ENCODE measurements around the gene ASPDH. TPM values are rescaled to one million over a fixed set of nuclear protein-coding genes. Genes with fewer than 3 reads are reported as not detected.

Gene ASPDH
- polyA plus RNA-seq, 2 of the 4 experiments (the other 2 are of a cell fraction): not detected

DNA sequence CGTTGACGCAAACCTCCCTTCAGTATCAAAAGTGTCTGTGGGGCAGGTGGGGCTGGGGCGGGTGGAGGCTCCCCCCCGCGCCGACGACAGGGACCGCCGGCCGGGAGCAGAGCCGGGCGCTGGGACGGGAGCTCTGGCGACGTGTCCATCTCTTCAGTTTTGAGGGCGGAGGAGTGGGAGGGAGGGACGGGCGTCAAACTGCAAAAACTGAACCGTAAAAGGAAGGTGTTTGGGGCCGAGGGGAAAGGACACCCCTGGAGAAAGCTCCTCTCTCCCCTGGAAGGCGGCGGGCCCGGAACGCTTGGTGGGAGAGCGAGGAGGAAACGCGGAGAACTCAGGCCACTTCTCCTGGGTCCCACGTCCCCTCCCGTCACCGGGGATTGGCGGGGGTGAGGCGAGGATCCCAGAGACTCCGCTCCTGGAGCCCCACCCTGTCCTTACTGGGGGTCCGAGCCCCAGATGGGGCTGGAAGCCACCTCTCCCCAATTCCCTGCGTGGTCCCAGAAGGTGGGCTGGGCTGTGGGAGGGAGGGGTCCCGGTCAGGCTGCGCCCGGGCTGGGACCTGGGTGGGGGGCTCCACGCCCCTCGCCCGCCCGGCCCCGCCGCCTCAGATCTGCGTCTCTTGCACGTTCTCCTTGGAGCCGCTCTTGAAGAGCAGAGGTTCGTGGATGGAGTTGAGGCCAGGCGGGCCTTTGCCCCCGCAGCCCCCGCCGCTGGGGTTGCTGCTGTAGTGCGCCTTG, 3.4 kb upstream of the ASPDH start:
- POLR2A ChIA-PET: no interaction called here
- Histone ChIP-seq H3K4me3 (peak overlapping the region; percentile 13; the same call in 1 of the 3 replicates), H3K4me2 (peak overlapping the region; percentile 80), H3K4me1 (peaks cover 10% of the 10 kb centered on the region; the same call in 1 of the 3 replicates), H3K27ac (peak overlapping the region; percentile 5 to 59; a peak in 3 of 6 replicates), H3K9me3 (no peaks in the 10 kb centered on the region; the same call in 2 of the 3 replicates)
- ATAC-seq (peak in 1 of 2 experiments; percentile 7; a peak in 3 of 6 replicates), DNase-seq (ENCODE audit: low read depth in 1 of 2, low spot score in 1 of 2) (peak in 1 of 2 experiments; percentile 47), FAIRE-seq (no peak)
- CTCF ChIA-PET: interaction anchor here (0.8 to 5.6 kb wide), 3 partner anchors 12 to 39 kb away, joined by 3 to 38 read pairs (median 12); no protein-coding TSS in a partner anchor
- TF ChIP-seq NPAS2 (CRISPR knock-in tag; IDR thresholded peaks at IDR 0.05; ENCODE audit: borderline replicate concordance) (no peak), HES2 (IDR thresholded peaks at IDR 0.05) (no peak), CHD2 (IDR thresholded peaks at IDR 0.05; ENCODE audit: low read length, partially characterized antibody) (no peak), CHD4 (IDR thresholded peaks at IDR 0.05; ENCODE audit: borderline replicate concordance) (no peak), PHF8 (IDR thresholded peaks at IDR 0.05; ENCODE audit: borderline replicate concordance, low read depth) (no peak), HOXA7 (CRISPR knock-in tag; IDR thresholded peaks at IDR 0.05) (no peak), ZNF302 (CRISPR knock-in tag; IDR thresholded peaks at IDR 0.05) (no peak), EHMT2 (IDR thresholded peaks at IDR 0.05; ENCODE audit: low read depth) (no peak), CBX2 (IDR thresholded peaks at IDR 0.05; ENCODE audit: borderline replicate concordance, low read depth) (no peak), CTCF (IDR thresholded peaks at IDR 0.05) (no peak), RCOR1 (IDR thresholded peaks at IDR 0.05; ENCODE audit: low read depth, low read length) (no peak), BHLHE40 (IDR thresholded peaks at IDR 0.05; ENCODE audit: low read depth, low read length) (no peak), PBX3 (IDR thresholded peaks at IDR 0.05) (no peak), RARB (CRISPR knock-in tag; IDR thresholded peaks at IDR 0.05) (no peak), RFX5 (IDR thresholded peaks at IDR 0.05) (no peak), KDM1A (IDR thresholded peaks at IDR 0.05; ENCODE audit: low read depth) (no peak)
- TF ChIP-seq, protein P1, sequence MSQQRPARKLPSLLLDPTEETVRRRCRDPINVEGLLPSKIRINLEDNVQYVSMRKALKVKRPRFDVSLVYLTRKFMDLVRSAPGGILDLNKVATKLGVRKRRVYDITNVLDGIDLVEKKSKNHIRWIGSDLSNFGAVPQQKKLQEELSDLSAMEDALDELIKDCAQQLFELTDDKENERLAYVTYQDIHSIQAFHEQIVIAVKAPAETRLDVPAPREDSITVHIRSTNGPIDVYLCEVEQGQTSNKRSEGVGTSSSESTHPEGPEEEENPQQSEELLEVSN (IDR thresholded peaks at IDR 0.05; ENCODE audit: borderline replicate concordance, low read depth): no peak
- WGBS (ENCODE audit: missing lambda C conversion rate): 39% methylated on average over 49 of the region's 53 CpGs

DNA sequence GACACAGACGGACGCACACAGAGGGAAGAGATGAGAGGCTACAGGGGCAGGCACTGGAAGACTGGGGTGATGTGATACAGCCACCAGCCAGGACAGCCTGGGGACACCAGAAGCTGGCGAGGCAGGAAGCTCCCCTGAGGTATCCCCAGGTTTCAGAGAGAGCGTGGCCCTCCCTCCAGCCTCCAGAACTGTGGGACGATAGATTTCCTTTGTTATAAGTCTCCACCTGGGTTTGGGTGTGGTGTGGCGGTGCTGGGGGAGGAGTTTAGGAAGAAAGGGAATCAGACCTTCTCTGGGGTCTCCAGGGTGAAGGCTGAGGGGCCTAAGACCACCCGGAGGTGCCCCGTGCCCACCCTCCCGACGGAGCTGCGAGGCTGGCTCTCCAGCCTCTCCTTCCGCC, 2.7 kb upstream of the ASPDH start:
- no peak for DNase-seq (ENCODE audit: low read depth in 1 of 2, low spot score in 1 of 2)
- Histone ChIP-seq H3K27ac (peak overlapping the region in 1 of 2 experiments; percentile 59; a peak in 3 of 6 replicates), H3K4me2 (peak overlapping the region; percentile 80), H3K9me3 (no peaks in the 10 kb centered on the region; the same call in 2 of the 3 replicates), H3K4me3 (peak overlapping the region; percentile 13; the same call in 1 of the 3 replicates), H3K4me1 (peaks cover 16% of the 10 kb centered on the region; the same call in 1 of the 3 replicates)
- no peak for TF ChIP-seq KDM1A (IDR thresholded peaks at IDR 0.05; ENCODE audit: low read depth)
- no peak for TF ChIP-seq PBX3 (IDR thresholded peaks at IDR 0.05)
- no peak for TF ChIP-seq CBX2 (IDR thresholded peaks at IDR 0.05; ENCODE audit: borderline replicate concordance, low read depth)
- TF ChIP-seq MAX (IDR thresholded peaks at IDR 0.05): no peak
- no peak for TF ChIP-seq ZC3H11A (IDR thresholded peaks at IDR 0.05)
- 46% methylated on average over 12 of the region's 12 CpGs for WGBS (ENCODE audit: missing lambda C conversion rate)
- POLR2A ChIA-PET: no interaction called here
- CTCF ChIA-PET: interaction anchor here (1.2 to 5.6 kb wide), 3 partner anchors 22 to 40 kb away, joined by 3 to 38 read pairs (median 12); no protein-coding TSS in a partner anchor
- FAIRE-seq: no peak
- no peak for ATAC-seq

Measured in A549 (cell line).